Fibroblast of pulmonary artery (primary cell): Measurements from ENCODE around the gene PCDHGB1.

Source experiments
- DNase-seq: peaks from one replicate; pipeline ENCODE4 v3.0.0-alpha.2; 2010; ENCODE audit warnings: low read depth
- H3K4me3 ChIP-seq: replicated peaks from 2 replicates; pipeline ENCODE4 v1.5.1; 2011; ENCODE audit warnings: low read depth, mild to moderate bottlenecking, control low read depth, low read length, moderate library complexity
- CTCF ChIP-seq: IDR thresholded peaks from 2 replicates; pipeline ENCODE4 v1.5.1; 2011; ENCODE audit warnings: mild to moderate bottlenecking, control low read depth, low read length, inconsistent platforms; ENCODE audit errors: missing control alignments

The PCDHGB1 gene

GRCh38 chr5:141351591-141351990, 1.7 kb downstream of the PCDHGB1 start:
- no peak for TF ChIP-seq CTCF
- H3K4me3 ChIP-seq: no peak overlapping the region
- no peak for DNase-seq

GRCh38 chr5:141354900-141355469, 5.1 kb downstream of the PCDHGB1 start, which contains the start of gene PCDHGA4:
Gene PCDHGA4, plus strand, starts transcription at chr5:141355021. Its CDS starts 87 bp downstream, at chr5:141355108.
- peak; percentile 50 for TF ChIP-seq CTCF
- peak within 1 kb of the TSS; percentile 47 for H3K4me3 ChIP-seq
- DNase-seq: peak; percentile 49

DNA sequence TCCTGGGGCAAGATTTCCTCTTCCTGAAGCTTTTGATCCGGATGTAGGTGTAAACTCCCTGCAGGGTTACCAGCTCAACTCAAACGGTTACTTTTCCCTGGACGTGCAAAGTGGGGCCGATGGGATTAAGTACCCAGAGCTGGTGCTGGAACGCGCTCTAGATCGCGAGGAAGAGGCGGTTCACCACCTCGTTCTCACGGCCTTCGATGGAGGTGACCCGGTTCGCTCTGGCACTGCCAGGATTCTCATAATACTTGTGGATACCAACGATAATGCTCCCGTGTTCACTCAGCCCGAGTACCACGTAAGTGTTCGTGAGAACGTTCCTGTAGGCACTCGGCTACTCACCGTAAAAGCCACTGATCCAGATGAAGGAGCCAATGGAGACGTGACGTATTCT, 5.7 kb downstream of the PCDHGB1 start:
- peak overlapping the region; percentile 47 for H3K4me3 ChIP-seq
- no peak for DNase-seq

DNA sequence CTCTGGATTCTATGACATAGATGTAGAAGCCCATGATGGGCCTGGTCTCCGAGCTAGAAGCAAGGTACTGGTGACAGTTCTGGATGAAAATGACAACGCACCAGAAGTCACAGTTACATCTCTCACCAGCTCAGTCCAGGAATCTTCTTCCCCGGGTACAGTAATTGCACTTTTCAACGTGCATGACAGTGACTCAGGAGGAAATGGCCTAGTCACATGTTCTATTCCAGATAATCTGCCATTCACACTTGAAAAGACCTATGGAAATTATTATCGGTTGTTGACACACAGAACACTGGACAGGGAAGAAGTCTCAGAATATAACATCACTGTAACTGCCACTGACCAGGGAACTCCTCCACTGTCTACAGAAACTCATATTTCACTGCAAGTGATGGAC, 6.2 kb downstream of the PCDHGB1 start:
- DNase-seq: no peak
- no peak for TF ChIP-seq CTCF
- H3K4me3 ChIP-seq: no peak overlapping the region

More for the DNA sequence above, 5.7 kb downstream of the PCDHGB1 start:
- TF ChIP-seq CTCF: no peak

GRCh38 chr5:141356950-141357349, 7.1 kb downstream of the PCDHGB1 start:
- H3K4me3 ChIP-seq: no peak overlapping the region
- no peak for DNase-seq
- no peak for TF ChIP-seq CTCF

- peak; percentile 44 for TF ChIP-seq CTCF
- H3K4me3 ChIP-seq: peak within 1 kb of the TSS; percentile 47
- DNase-seq: peak; percentile 66
Measured at GRCh38 chr5:141359790-141360426, 10.0 kb downstream of the PCDHGB1 start, which contains the start of gene PCDHGB2. Gene PCDHGB2, plus strand, starts transcription at chr5:141359994. Its CDS starts 142 bp downstream, at chr5:141360136.
